CD4-positive, alpha-beta T cell treated with Interleukin-1 beta for 1 hour (primary cell): ENCODE results near the gene KLRC1.
"Not testable (repeated sequence)": the region's sequence is repeated elsewhere in the genome, so short reads cannot be mapped to it uniquely, and the experiment has no call there.

ENCODE experiments used
- DNase-seq, 2 donors: peaks; one replicate each; pipeline ENCODE4 v3.0.0-alpha.2; 2020 to 2022

KLRC1 gene

DNA sequence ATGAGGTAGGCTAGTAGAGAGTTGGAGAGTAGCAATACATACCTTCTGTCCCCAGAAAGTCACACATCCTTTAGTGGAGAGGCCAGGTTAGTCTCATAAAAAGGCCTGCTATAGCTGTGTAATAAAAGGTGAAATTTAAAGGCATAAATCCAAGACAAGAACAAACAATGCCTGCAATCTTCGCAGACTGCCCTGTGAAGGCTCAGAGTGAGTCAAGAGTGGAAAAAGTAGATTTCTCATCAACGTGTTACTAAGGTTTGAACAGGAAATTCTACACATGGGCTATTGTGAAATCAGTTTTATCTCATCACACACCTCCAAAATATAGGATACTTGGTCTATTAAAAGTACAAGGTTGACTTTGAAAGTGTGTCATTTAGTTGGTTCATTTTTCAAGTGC, at the start of gene KLRC1:
Gene KLRC1 (minus strand): TSS at position 222 of the 400 bp plus-strand sequence. CDS start 2,221 bp downstream, outside the sequence.
- DNase-seq = no peak

DNA sequence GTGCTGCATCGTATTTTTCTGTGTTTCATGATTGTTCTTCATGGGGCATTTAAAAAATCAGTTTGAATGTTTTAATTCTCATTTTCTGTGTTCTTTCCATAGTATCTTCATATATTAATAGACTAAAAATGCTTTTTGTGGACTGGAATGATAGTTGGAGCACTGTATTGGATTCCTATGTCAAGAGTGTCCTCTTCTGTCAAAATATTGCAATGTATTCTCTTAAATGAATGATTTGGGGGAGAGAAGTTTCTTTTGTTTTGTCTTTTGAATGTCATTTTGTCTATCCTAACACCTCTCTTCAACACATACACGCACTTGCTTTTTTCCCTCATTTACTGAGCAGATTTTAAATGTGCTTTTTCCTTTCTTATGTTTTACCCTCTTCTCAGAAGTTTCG, 47.9 kb upstream of the KLRC1 start:
- DNase-seq = no peak

DNA sequence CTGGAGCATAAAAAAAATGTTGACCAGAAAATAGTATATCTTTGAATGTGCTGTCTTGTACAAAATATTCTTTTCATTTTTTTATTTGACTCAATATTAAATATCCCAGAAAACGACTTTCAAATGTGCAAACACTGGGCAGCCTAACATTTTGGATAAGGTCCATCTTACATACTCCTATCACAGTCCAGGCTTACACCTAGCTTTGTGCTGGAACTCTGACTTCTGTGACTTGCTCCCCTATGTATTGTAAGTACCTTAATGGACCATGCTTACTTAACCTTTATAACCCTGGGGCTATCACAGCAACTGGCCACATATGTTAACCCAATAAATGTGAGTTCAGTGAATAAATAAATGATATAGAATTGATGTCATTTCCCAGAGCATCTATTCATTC, 44.9 kb upstream of the KLRC1 start:
- DNase-seq = no peak

DNA sequence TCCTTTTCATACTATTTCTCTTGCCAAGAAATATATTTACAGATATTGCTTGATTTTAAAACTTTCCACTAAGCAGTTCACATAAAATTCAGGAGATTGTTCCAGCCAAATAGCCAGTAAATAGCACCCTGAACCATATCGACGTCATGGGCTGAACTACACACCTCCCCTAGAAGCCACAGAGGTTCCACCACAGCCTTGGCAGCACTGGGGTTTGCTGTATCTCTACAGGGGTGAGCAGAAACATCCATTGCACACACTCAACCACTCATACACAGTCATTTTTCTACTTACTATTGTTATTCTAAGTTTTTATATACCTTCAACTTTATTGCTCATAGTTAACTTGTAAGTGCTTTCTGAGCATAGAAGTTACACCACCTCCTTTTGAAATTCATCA, 44.4 kb upstream of the KLRC1 start:
- DNase-seq = peak; percentile 53 to 58

DNA sequence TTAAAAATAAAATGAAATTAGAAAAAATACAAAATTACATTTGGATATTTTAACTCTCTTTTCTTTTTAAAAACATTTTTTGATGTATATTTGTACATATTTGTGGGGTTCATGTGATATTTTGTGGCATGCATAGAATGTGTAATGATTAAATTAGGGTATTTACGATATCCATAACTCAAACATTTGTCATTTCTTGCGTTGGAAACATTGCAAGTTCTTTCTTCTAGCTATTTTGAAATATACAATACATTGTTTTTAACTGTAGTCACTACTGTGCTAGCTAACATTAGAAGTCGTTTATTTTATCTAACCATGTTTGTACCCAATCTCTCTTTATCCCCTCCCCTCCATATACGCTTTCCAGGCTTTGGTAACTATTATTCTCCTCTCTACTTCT, 38.6 kb upstream of the KLRC1 start:
- no peak for DNase-seq

DNA sequence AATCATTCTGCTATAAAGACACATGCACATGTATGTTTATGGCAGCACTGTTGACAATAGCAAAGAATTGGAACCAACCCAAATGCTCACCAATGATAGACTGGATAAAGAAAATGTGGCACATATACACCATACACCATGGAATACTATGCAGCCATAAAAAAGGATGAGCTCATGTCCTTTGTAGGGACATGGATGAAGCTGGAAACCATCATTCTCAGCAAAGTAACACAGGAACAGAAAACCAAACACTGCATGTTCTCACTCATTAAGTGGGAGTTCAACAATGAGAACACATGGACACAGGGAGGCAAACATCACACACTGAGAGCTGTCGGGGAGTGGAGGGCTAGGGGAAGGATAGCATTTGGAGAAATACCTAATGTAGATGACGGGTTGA, 34.2 kb upstream of the KLRC1 start:
- DNase-seq = not testable (repeated sequence)

DNA sequence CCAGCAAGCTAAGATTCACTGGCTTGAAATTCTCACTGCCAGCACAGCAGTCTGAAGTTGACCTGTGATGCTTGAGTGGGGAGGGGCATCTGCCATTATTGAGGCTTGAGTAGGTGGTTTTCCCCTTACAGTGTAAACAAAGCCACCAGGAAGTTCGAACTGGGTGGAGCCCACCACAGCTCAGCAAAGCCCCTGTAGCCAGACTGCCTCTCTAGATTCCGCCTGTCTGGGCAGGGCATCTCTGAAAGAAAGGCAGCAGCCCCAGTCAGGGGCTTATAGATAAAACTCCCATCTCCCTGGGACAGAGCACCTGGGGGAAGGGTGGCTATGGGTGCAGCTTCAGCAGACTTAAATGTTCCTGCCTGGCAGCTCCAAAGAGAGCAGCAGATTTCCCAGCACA, 28.7 kb upstream of the KLRC1 start:
- peak; percentile 46 to 50 for DNase-seq

DNA sequence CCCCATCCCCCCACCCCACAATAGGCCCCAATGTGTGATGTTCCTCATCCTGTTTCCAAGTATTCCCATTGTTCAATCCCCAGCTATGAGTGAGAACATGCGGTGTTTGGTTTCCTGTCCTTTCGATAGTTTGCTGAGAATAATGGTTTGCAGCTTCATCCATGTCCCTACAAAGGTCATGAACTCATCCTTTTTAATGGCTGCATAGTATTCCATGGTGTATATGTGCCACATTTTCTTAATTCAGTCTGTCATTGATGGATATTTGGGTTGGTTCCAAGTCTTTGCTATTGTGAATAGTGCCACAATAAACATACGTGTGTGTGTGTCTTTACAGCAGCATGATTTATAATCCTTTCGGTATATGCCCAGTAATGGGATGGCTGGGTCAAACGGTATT, 19.6 kb upstream of the KLRC1 start:
- DNase-seq = not testable (repeated sequence)

DNA sequence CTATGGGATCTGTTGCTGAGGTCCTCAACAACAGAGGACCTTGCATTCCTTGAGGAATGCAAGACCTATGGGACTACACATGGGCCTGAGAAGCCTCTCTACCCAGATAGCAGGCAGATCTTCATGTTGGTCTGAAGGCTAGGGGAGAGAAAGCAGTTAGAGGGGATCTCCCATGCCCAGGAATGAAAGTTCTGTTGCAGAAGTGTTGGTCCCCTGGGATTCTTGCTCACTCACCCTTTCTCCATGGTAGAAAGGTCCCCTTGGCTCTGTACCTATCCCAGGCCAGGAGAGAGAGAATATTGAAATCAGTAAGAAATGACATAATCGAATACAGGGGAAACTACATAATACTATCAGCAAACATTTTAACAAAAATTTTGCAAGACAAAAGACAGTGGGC, 16.5 kb upstream of the KLRC1 start:
- no peak for DNase-seq

DNA sequence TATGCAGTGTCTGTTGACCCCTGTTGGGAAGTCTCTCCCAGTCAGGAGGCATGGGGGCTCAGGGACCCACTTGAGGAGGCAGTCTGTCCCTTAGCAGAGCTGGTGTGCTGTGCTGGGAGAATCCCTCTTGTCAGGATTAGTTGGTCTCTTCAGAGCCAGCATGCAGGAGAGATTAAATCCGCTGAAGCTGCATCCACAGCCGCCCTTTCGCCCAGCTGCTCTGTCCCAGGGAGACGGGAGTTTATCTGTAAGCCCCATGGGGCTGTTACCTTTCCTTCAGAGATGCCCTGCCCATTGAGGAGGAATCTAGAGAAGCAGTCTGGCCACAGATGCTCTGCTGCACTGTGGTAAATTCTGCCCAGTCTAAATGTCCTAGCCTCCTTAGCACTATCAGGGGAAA, 13.1 kb upstream of the KLRC1 start:
- DNase-seq = no peak

DNA sequence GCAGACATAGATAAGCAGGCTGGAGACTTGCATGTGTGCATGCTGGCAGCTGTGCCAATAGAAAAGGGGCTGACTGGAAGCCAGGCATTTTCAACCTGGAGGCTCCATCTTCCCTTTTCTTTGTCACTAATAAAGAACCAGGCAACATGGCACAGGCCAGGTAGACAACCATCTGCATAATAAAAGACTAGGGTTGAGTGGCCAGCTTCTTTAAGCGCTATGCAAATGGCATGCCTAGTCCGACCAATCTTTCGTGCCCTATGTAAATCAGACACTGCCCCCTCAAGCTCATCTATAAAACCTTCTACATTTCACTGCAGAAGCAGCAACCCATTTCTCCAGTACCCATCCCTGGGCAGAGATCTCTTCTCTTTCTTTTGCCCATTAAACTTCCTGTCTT, 4.6 kb upstream of the KLRC1 start:
- DNase-seq = no peak

DNA sequence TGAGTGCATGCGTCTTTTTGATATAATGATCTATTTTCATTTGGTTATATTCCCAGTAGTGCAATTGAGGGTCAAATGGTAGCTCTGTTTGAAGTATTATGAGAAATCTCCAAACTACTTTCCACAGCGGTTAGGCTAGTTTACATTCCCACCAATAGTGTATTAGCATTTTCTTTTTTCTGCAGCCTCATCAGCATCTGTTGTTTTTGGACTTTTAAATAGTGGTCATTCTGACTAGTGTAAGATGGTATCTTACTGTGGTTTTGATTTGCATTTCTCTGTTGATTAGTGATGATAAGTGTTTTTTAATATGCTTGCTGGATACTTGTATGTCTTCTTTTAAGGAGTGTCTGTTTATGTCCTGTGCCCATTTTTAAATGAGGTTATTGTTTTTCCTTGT, 3.7 kb upstream of the KLRC1 start:
- no peak for DNase-seq

DNA sequence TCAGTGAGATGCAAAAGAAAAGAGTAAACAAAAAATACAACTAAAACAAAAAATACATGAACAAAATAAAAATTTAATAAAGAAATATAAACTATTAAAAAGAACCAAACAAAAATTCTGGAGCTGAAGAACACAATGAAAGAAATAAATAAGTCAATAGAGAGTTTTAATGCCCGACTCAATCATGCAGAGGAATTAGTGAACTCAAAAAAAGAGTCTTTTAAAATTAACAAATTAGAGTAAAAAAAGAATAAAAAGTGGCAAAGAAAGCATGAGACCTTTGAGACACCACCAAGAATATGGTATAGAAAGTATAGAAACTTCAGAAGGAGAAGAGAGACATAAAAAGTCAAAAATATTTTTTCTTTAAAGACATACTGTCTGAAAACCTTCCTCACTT, 2.6 kb upstream of the KLRC1 start:
- no peak for DNase-seq

DNA sequence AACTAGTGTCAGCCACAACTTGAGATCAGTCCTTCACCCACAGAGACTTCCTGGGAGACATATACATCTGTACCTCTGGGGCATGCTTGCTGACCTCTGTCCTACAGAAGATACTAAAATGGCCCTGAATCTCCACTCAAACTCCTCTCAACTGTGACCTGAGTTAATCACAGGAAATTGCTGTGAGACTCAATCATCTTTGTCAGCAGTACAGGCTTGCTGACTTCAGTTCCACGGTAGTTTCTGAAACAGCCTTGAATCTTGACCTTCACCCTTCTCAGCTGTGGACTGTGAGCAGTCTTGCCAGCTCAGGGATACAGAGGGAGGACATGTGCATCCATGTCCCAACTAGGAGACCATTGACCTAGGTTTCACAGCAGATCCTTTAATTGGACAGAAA, 1.4 kb upstream of the KLRC1 start:
- DNase-seq = no peak

DNA sequence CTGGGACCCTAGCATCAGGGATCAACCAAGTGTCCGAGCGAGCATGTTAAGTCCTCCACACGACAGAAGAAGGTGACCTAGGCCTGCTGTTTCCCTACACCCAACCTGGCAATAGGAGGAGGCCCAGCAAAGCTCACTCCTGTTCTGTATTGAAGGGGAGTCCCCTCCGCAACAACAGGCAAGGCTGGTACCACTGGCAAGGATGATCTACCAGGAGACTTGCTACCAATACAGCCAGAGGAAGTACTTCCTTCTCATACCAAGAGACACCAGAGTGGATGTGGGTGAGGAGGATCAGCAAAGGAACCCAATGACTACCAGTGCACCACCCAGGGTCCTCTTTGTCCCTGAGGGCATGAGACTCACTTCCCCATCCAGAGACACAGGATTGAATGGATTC, 4.9 kb downstream of the KLRC1 start:
- DNase-seq = no peak

DNA sequence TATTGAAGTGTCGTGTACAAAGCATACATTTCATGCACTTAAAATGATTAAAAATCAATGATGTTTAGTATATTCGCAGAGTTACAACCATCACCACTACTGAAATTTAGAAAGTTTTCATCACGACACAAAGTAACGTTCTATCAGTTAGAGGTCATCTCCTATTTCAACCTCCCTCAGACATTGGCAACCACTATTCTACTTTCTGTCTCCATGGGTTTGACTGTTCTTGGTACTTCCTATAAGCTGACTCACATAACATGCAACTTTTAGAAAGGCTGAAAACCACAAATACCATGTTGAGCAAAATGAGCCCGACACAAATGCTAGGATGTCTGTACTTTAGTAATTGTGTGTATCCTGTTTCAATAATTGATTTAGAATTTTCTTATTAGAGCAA, 7.1 kb downstream of the KLRC1 start:
- DNase-seq = not testable (repeated sequence)

DNA sequence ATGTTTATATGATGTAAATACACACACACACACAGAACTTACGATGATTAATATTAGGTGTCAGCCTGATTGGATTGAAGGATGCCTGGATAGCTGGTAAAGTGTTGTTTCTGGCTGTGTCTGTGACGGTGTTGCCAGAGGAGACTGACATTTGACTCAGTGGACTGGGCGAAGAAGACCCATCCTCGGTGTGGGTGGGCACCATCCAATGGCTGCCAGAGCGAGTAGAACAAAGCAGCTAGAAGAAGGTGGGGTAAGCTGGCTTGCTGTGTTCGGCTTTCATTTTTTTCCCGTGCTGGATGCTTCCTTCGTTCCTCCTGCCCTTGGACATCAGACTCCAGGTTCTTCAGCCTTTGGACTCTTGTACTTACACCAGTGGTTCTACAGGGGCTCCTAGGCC, 12.0 kb downstream of the KLRC1 start:
- DNase-seq = not testable (repeated sequence)

DNA sequence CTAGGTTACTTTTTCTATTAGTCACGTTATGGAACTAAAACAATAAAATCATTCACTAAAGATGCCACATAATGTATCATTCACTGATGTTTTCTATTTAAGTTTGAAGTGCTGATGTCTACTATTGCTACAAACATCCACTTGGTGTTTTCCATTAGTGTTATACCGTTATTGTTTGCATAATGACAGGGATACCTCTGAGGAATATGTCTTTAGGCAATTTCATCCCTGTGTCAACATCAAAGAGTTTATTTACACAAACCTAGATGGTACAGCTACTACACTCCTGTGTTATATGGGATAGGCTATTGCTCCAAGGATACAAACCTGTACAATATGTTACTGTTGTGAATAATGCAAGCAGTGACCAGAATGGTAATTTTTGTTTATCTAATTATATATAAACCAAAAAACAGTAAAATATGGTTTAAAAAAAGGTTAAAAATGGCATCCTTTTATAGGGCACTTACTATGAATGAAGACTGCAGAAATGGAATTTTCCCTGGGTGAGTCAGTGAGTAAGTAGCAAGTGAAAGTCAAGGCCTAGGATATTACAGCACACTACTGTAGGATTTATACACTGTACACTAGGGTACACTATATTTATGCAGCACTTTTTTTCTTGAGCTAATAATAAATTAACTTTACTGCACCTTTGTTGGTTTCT, 13.4 kb downstream of the KLRC1 start:
- DNase-seq = not testable (repeated sequence)

DNA sequence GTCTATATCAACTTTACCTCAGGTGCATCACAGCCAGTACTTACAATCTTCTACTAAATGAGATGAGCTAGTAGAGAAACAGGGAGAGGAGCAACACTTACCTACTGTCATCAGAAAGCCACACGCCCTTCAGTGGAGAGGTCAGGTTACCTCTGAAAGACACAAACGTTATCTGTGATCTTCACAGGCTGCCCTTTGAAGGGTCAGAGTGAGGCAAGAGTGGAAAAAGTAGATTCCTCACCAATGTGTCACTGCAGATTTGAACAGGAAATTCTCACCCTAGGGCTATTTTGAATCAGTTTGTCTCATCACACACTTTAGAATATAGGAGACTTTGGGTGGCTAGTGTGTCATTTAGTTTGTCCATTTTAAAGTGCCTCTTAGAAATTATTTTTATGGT, 15.6 kb downstream of the KLRC1 start:
- not testable (repeated sequence) for DNase-seq

DNA sequence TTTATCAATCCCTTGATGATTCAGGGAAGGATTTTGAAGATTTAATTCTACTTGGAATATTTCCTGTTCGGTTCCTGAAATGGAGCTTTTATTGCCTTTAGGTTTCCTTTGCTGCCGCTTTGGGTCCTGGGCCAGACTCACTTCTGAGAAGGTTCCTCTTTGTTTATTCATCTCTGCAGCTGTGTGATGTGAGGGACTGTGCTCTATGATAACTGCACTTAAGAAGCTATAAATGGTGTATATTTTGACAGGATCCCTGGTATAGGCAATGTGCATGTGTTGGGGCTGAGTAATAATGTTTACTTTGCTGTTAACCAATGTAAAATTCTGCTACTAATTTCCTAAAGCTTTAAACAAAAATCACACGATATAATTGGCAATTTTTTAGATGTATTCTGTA, 17.4 kb downstream of the KLRC1 start, which contains the start of gene KLRC2:
Gene KLRC2 (minus strand): TSS at position 195 of the 400 bp plus-strand sequence. CDS start 24 bp downstream, at position 171.
- DNase-seq = peak in 1 of 2 donors; percentile 8

DNA sequence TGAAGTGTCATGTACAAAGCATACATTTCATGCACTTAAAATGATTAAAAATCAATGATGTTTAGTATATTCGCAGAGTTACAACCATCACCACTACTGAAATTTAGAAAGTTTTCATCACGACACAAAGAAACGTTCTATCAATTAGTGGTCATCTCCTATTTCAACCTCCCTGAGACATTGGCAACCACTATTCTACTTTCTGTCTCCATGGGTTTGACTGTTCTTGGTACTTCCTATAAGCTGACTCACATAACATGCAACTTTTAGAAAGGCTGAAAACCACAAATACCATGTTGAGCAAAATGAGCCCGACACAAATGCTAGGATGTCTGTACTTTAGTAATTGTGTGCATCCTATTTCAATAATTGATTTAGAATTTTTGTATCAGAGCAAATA, 22.6 kb downstream of the KLRC1 start:
- not testable (repeated sequence) for DNase-seq

DNA sequence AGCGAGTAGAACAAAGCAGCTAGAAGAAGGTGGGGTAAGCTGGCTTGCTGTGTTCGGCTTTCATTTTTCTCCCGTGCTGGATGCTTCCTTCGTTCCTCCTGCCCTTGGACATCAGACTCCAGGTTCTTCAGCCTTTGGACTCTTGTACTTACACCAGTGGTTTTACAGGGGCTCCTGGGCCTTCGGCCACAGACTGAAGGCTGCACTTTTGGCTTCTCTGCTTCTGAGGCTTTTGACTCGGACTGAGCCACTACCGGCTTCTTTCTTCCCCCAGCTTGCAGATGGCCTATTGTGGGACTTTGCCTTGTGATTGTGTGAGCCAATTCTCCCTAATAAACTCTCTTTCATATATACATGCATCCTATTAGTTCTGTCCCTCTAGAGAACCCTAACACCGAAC, 27.2 kb downstream of the KLRC1 start:
- not testable (repeated sequence) for DNase-seq

DNA sequence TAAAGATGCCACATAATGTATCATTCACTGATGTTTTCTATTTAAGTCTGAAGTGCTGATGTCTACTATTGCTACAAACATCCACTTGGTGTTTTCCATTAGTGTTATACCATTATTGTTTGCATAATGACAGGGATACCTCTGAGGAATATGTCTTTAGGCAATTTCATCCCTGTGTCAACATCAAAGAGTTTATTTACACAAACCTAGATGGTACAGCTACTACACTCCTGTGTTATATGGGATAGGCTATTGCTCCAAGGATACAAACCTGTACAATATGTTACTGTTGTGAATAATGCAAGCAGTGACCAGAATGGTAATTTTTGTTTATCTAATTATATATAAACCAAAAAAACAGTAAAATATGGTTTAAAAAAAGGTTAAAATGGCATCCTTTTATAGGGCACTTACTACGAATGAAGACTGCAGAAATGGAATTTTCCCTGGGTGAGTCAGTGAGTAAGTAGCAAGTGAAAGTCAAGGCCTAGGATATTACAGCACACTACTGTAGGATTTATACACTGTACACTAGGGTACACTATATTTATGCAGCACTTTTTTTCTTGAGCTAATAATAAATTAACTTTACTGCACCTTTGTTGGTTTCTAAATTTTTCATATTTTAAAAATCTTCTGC, 28.8 kb downstream of the KLRC1 start:
- DNase-seq = not testable (repeated sequence)

DNA sequence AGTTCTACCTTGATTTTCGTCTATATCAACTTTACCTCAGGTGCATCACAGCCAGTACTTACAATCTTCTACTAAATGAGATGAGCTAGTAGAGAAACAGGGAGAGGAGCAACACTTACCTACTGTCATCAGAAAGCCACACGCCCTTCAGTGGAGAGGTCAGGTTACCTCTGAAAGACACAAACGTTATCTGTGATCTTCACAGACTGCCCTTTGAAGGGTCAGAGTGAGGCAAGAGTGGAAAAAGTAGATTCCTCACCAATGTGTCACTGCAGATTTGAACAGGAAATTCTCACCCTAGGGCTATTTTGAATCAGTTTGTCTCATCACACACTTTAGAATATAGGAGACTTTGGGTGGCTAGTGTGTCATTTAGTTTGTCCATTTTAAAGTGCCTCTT, 31.0 kb downstream of the KLRC1 start:
- DNase-seq = not testable (repeated sequence)

DNA sequence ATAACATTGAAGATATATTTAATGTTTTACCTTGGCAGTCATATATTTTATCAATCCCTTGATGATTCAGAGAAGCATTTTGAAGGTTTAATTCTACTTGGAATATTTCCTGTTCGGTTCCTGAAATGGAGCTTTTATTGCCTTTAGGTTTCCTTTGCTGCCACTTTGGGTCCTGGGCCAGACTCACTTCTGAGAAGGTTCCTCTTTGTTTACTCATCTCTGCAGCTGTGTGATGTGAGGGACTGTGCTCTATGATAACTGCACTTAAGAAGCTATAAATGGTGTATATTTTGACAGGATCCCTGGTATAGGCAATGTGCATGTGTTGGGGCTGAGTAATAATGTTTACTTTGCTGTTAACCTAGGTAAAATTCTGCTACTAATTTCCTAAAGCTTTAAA, 32.8 kb downstream of the KLRC1 start, which contains the start of gene KLRC3:
Gene KLRC3 (minus strand): TSS at position 262 of the 400 bp plus-strand sequence. CDS start 45 bp downstream, at position 217.
- not testable (repeated sequence) for DNase-seq
